ENCODE results near the gene ACSM6.
"Not testable (repeated sequence)": the region's sequence is repeated elsewhere in the genome, so short reads cannot be mapped to it uniquely, and the experiment has no call there.

Gene ACSM6

DNA sequence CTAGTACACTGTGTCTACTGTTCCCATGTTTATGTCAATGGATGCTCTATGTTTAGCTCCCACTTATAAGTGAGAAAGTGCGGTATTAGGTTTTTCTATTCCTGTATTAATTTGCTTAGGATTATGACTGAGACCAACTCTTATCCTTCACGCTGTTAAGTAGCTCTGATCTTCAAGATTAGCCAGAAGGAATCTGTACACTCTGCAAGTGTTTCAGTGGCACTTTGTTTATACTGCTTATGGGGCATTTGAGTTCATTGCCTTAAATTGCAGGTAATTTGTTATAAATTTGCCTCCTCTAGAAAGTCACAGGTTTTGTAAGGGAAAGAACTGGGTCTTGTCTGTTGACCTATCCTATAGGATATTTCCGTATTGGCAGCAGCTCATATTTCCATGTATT, 6.4 kb upstream of the ACSM6 start:
- H3K4me3 ChIP-seq (ENCODE audit: low read depth, low read length) = no peak overlapping the region
- DNase-seq (ENCODE audit: low read depth) = no peak
- TF ChIP-seq, protein P1, sequence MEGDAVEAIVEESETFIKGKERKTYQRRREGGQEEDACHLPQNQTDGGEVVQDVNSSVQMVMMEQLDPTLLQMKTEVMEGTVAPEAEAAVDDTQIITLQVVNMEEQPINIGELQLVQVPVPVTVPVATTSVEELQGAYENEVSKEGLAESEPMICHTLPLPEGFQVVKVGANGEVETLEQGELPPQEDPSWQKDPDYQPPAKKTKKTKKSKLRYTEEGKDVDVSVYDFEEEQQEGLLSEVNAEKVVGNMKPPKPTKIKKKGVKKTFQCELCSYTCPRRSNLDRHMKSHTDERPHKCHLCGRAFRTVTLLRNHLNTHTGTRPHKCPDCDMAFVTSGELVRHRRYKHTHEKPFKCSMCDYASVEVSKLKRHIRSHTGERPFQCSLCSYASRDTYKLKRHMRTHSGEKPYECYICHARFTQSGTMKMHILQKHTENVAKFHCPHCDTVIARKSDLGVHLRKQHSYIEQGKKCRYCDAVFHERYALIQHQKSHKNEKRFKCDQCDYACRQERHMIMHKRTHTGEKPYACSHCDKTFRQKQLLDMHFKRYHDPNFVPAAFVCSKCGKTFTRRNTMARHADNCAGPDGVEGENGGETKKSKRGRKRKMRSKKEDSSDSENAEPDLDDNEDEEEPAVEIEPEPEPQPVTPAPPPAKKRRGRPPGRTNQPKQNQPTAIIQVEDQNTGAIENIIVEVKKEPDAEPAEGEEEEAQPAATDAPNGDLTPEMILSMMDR (IDR thresholded peaks at IDR 0.05; ENCODE audit: control insufficient read depth, extremely low read depth, insufficient read depth) = no peak

DNA sequence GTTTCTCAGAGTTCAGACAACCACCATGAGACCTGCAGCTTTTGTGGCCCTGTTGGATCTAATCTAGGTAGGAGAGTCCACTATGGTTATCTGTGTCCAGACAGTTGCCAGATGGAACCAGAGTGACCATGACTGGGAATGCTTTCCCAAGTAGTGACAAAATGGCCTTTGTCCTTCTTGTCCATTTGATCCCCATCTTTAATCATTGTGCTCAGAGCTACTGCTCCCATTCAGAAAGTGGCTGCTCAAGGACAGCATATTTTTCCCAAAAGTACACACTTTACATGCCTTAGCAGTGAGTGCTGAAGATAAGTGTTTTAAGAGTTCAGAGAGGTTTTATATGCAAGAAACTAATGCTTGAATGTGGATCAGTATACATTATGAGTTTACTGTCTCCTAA, 5.4 kb upstream of the ACSM6 start:
- TF ChIP-seq, protein P1 (IDR thresholded peaks at IDR 0.05; ENCODE audit: control insufficient read depth, extremely low read depth, insufficient read depth) = no peak
- DNase-seq (ENCODE audit: low read depth) = no peak
- H3K4me3 ChIP-seq (ENCODE audit: low read depth, low read length) = no peak overlapping the region

DNA sequence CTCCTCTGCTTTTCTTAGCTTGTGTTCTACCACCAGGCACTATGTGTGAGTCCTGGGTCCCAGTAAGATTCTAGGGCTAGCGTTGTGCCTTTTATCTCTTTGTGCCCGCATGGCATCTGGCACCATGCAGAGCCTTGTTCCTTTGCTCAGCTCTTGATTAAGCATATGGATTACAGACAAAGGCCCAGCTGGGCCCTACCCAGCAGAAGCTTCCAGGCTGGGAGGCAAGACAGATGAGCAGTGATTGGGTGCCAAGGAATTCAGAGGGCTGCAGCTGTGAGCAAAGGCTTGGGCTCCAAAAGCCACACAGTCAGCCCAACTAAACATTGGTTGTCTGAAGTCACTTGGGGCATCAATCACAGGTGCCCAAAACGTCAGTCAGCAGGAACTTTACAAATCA, 2.0 kb downstream of the ACSM6 start:
- no peak for DNase-seq (ENCODE audit: low read depth)
- H3K4me3 ChIP-seq (ENCODE audit: low read depth, low read length) = no peak overlapping the region
- TF ChIP-seq, protein P1 (IDR thresholded peaks at IDR 0.05; ENCODE audit: control insufficient read depth, extremely low read depth, insufficient read depth) = no peak

DNA sequence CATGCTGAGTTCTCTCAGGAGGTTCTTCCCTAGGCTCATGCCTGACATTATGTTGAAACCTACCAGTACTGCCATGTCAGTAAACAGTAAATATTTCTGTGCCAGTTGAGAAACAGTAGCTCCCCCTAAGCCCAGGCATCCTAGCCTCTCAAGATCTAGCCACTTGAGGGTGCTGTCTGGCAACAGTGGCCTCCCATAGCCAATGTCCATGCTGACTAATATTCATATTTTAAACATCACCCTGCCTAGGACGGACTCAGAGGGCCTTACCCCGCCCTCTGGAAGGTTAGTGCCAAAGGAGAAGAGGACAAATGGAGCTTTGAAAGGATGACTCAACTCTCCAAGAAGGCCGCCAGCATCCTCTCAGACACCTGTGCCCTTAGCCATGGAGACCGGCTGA, 7.7 kb downstream of the ACSM6 start:
- H3K4me3 ChIP-seq (ENCODE audit: low read depth, low read length) = no peak overlapping the region
- TF ChIP-seq, protein P1 (IDR thresholded peaks at IDR 0.05; ENCODE audit: control insufficient read depth, extremely low read depth, insufficient read depth) = no peak
- no peak for DNase-seq (ENCODE audit: low read depth)

DNA sequence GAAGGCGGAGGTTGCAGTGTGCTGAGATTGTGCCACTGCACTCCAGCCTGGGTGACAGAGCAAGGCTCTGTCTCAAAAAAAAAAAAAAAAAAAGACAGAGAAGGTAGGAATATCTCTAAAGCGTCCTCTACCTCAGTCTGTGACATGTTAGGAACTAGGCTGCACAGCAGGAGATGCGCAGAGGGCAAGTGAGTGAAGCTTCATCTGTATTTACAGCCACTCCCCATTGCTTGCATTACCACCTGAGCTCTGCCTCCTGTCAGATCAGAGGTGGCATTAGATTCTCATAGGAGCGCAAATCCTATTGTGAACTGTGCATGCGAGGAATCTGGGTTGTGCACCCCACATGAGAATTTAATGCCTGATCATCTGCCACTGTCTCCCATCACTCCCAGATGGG, 8.8 kb downstream of the ACSM6 start:
- DNase-seq (ENCODE audit: low read depth); H3K4me3 ChIP-seq (ENCODE audit: low read depth, low read length): not testable (repeated sequence)

DNA sequence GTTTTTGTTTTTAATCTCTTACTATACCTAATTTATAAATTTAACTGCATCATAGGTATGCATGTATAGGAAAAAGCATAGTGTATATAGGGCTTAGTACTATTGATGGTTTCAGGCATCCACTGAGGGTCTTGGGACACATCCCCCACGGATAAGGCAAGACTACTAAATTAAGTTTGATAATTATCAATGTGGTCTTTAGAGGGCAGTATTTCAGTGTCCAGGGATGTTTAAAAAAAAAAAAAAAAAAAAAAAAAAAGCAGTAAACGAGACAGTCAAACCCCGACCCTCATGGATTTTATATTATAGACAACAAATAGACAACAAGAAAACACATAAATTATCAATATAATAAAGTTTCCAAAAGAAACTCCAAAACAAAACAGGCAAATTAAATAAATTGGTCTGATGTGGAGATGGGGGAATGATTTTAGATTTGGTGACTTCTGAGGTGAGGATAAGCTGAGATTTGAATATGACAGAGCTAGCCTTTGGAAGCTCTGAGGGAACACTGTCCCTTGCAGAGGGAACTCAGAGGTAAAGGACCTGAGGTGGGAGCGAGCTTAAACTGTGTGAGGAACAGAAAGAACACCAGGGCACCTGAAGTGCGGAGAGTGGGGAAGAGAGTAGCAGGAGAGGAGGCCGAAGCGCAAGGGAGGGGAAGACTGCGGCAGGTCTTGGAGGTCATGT, 14.8 kb downstream of the ACSM6 start:
- DNase-seq (ENCODE audit: low read depth) = no peak
- H3K4me3 ChIP-seq (ENCODE audit: low read depth, low read length) = no peak overlapping the region
- TF ChIP-seq, protein P1 (IDR thresholded peaks at IDR 0.05; ENCODE audit: control insufficient read depth, extremely low read depth, insufficient read depth) = peak; percentile 38

DNA sequence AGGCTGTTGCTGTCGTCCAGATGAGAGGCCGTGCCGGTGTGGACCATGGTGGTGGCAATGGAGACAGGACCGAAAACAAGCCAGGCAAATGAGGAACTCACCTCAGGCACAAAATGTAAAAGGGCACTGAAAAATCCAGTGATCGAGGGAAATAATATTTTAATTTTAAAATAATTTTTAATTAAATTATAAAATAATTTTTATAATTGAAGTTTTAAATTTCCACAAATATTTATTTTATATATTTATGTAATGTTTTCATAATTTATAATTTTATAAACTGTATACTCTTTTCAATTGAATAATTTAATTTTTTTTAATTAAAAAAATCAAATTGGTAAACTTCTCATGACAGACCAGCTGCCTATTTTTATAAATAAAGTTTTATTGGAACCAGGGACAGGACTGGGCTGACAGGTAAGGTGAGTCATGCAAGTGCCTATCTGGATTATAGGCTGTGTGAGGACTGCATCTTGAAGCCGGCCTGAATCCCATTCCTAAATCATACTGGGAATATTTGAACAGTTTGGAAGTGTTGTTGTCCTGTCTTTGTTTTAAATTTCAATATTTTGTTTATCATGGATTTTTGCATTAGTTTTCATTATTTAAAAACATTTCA, 15.6 kb downstream of the ACSM6 start:
- TF ChIP-seq, protein P1 (IDR thresholded peaks at IDR 0.05; ENCODE audit: control insufficient read depth, extremely low read depth, insufficient read depth) = no peak
- DNase-seq (ENCODE audit: low read depth) = no peak
- H3K4me3 ChIP-seq (ENCODE audit: low read depth, low read length) = no peak overlapping the region
